Mesendoderm (in vitro differentiated cells): ENCODE measurements around the gene SEPTIN8.

Experiments used
- DNase-seq: peaks from one replicate; pipeline ENCODE4 v3.0.0; 2013
- H2AK5ac ChIP-seq: 2 replicates; pipeline ENCODE4 v1.6.1; 2013; ENCODE audit warnings: low read length, inconsistent platforms
- H2BK120ac ChIP-seq: 2 replicates; pipeline ENCODE4 v1.6.1; 2013; ENCODE audit warnings: low read depth, mild to moderate bottlenecking, low read length, moderate library complexity, mixed read lengths
- H2BK15ac ChIP-seq: replicated peaks from 2 replicates; pipeline ENCODE4 v1.6.1; 2013; ENCODE audit warnings: low read depth, mild to moderate bottlenecking, moderate library complexity
- H2BK5ac ChIP-seq: 2 replicates; pipeline ENCODE4 v1.6.1; 2013; ENCODE audit warnings: low read length, inconsistent platforms
- H3K18ac ChIP-seq: 2 replicates; pipeline ENCODE4 v1.6.1; 2013; ENCODE audit warnings: mild to moderate bottlenecking, low read length, mixed read lengths
- H3K23ac ChIP-seq: one replicate; pipeline ENCODE4 v1.6.1; 2013; ENCODE audit warnings: low read length
- H3K27ac ChIP-seq: 2 replicates; pipeline ENCODE4 v1.5.1; 2013; ENCODE audit warnings: low read depth, mild to moderate bottlenecking, inconsistent platforms, low read length, moderate library complexity
- H3K27me3 ChIP-seq: 2 replicates; pipeline ENCODE4 v1.6.1; 2013; ENCODE audit warnings: low read length, control low read depth, mild to moderate bottlenecking, inconsistent platforms; ENCODE audit not compliant: insufficient read depth, poor library complexity
- H3K36me3 ChIP-seq: 2 replicates; pipeline ENCODE4 v1.6.1; 2013; ENCODE audit warnings: low read length, inconsistent platforms; ENCODE audit not compliant: control insufficient read depth, insufficient read depth
- H3K4ac ChIP-seq: one replicate; pipeline ENCODE4 v1.6.1; 2013; ENCODE audit warnings: low read depth, mild to moderate bottlenecking, low read length, moderate library complexity
- H3K4me1 ChIP-seq: 2 replicates; pipeline ENCODE4 v1.6.1; 2013; ENCODE audit warnings: low read depth, low read length, inconsistent platforms; ENCODE audit not compliant: control insufficient read depth
- H3K4me2 ChIP-seq: 2 replicates; pipeline ENCODE4 v1.6.1; 2013; ENCODE audit warnings: low read length
- H3K4me3 ChIP-seq: 2 replicates; pipeline ENCODE4 v1.5.1; 2013; ENCODE audit warnings: mild to moderate bottlenecking, low read length
- H3K56ac ChIP-seq: one replicate; pipeline ENCODE4 v1.6.1; 2013; ENCODE audit warnings: low read length
- H3K79me1 ChIP-seq: 2 replicates; pipeline ENCODE4 v1.6.1; 2013; ENCODE audit warnings: low read length, inconsistent platforms
- H3K79me2 ChIP-seq: 2 replicates; pipeline ENCODE4 v1.6.1; 2013; ENCODE audit warnings: mild to moderate bottlenecking, low read length; ENCODE audit not compliant: control insufficient read depth, insufficient read depth
- H3K9ac ChIP-seq: 2 replicates; pipeline ENCODE4 v1.6.1; 2013; ENCODE audit warnings: low read length, inconsistent platforms
- H4K5ac ChIP-seq: one replicate; pipeline ENCODE4 v1.6.1; 2013; ENCODE audit warnings: low read length
- H4K8ac ChIP-seq: one replicate; pipeline ENCODE4 v1.6.1; 2013; ENCODE audit warnings: low read depth, mild to moderate bottlenecking, control low read depth, low read length, moderate library complexity
- WGBS: extraction: QIAGEN DNeasy Blood & Tissue Kit; methylation state at CpG from one replicate; pipeline ENCODE4 v1.1.7; 2013; ENCODE audit warnings: low lambda C conversion rate, missing lambda C conversion rate; ENCODE audit not compliant: insufficient coverage; ENCODE audit errors: extremely low coverage; 5-methylcytosine and 5-hydroxymethylcytosine counted together

Gene SEPTIN8

DNA sequence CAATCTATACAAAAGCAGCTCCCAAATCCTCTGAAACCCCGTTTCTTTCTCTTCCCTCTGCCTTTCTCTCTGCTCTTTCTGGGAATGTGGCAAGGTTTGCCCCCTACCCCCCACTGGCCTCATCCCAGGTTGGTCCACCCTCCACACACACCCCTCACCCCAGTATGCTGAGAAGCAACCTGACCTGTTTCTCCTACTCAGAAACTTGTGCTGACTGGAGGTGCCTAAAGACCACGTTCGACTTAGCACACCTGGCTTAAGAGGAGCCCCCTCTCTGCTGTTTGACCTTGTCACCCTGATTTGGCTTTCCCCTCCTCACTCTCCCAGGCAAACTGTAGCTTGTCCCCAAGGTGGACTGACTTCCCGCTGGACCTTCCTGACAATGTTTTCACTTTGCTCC is 1.1 kb upstream of the SEPTIN8 start:
- no peak for DNase-seq
- Histone ChIP-seq H2BK120ac (no peak overlapping the region), H3K23ac (no peak overlapping the region), H3K4ac (no peak overlapping the region), H3K4me2 (no peak overlapping the region), H2AK5ac (no peak overlapping the region), H3K27me3 (peaks cover 9% of the 10 kb centered on the region), H4K8ac (no peak overlapping the region), H3K4me1 (peaks cover 3% of the 10 kb centered on the region), H3K18ac (no peak overlapping the region), H3K79me2 (no peaks in the 10 kb centered on the region), H3K36me3 (no peaks in the 10 kb centered on the region), H3K4me3 (no peak overlapping the region), H3K9ac (peak overlapping the region; percentile 65), H3K79me1 (no peaks in the 10 kb centered on the region), H3K27ac (no peak overlapping the region), H4K5ac (no peak overlapping the region), H3K56ac (no peak overlapping the region), H2BK5ac (no peak overlapping the region), H2BK15ac (no peak overlapping the region)
- WGBS = no CpG with 5 or more reads among the region's 4 CpGs

DNA sequence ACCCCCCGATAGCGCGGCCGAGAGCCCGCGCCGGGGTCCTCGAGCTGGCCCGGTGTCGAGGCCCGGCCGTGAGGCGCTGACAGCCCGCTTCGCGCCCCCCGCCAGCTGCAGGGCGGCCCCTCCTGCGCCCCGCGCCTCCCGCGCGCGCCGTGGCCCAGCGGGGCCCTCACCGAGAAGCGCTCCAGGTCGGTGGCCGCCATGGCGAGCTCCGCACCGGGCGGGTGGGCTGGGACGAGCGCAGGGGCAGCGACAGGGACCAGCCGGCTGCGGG is 166 bp downstream of the SEPTIN8 start:
- Histone ChIP-seq H3K36me3 (no peaks in the 10 kb centered on the region), H3K9ac (peak overlapping the region; percentile 65), H4K8ac (no peak overlapping the region), H2BK5ac (no peak overlapping the region), H3K79me1 (no peaks in the 10 kb centered on the region), H3K4me1 (peaks cover 3% of the 10 kb centered on the region), H2AK5ac (no peak overlapping the region), H3K23ac (no peak overlapping the region), H2BK15ac (no peak overlapping the region), H2BK120ac (no peak overlapping the region), H3K27me3 (peaks cover 9% of the 10 kb centered on the region), H3K4me3 (peak overlapping the region; percentile 29), H3K56ac (peak overlapping the region; percentile 90), H4K5ac (no peak overlapping the region), H3K4ac (no peak overlapping the region), H3K27ac (no peak overlapping the region), H3K4me2 (peak overlapping the region; percentile 6), H3K18ac (peak overlapping the region; percentile 62), H3K79me2 (no peaks in the 10 kb centered on the region)
- no peak for DNase-seq
- no CpG with 5 or more reads among the region's 40 CpGs for WGBS

DNA sequence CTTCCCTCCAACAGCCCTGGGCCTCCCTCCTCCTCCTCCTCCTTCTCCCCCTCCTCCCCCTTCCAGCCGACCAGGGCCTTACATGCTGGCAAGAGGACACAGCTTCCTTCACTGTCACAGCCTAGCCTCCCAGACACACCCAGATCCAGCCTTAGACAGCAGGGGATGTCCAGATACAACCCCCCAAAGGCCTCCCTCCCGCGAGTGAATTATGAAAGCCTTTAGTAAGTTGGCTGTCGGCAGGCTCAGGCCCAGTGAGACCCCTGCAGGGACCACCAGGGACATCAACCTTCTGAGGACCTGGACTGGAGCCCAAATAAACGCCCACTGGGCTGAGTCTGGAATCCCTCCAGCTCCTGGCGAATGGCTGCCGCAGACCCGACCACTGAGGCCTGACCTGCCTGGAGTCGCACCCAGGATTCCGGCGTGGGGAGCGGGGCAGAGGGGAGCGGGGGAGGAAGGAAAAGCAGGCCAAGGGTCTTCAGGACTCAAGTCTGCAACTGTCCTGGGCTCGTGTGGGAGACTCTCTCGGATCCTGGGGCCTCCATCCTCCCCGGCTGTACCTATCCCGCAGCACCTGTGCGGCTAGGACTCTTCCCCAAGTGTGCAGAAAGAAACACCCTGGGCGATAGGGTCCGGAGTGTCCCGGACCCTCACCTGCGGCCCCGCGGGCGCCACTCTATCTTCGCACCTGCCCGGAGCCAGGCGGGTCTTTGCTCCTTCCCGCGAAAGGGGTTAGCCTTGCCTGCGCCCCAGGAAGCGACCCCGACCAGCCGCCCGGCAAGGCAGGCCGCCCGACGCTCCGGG is 705 bp downstream of the SEPTIN8 start:
- Histone ChIP-seq H3K18ac (peak overlapping the region; percentile 62), H2BK120ac (no peak overlapping the region), H3K36me3 (no peaks in the 10 kb centered on the region), H3K4ac (no peak overlapping the region), H2BK5ac (no peak overlapping the region), H4K5ac (no peak overlapping the region), H3K56ac (peak overlapping the region; percentile 90), H3K27me3 (peaks cover 9% of the 10 kb centered on the region), H4K8ac (no peak overlapping the region), H3K4me3 (peak overlapping the region; percentile 29), H3K4me1 (peaks cover 3% of the 10 kb centered on the region), H3K9ac (peak overlapping the region; percentile 65), H3K4me2 (peak overlapping the region; percentile 6), H2BK15ac (no peak overlapping the region), H3K79me2 (no peaks in the 10 kb centered on the region), H3K79me1 (no peaks in the 10 kb centered on the region), H2AK5ac (no peak overlapping the region), H3K27ac (no peak overlapping the region), H3K23ac (no peak overlapping the region)
- WGBS = no CpG with 5 or more reads among the region's 39 CpGs
- peak; percentile 41 for DNase-seq

DNA sequence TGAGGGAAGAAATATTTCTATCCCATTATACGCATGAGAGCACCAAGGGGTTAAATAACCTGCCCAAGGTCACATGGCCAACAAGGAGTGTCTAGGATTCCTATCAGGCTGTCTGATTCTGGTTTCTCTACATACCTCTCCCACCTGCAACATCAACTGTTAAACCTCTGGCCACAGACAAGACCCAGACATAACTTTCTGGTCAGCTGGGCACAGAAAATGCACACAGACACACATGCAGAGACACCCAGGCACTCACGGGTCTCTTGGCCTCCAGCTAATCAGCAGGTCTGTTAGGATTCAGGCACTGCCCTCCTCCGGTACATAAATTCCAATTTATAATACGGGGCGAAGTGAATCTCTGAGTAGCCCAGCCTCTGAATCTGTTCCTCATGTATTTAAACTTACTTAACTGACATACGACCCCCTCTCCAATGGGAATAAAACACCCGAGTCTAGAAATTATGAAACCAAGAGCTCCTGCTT is 1.5 kb downstream of the SEPTIN8 start:
- Histone ChIP-seq H3K4me1 (peaks cover 3% of the 10 kb centered on the region), H3K79me2 (no peaks in the 10 kb centered on the region), H3K79me1 (no peaks in the 10 kb centered on the region), H4K5ac (no peak overlapping the region), H3K27me3 (peaks cover 9% of the 10 kb centered on the region), H2BK5ac (no peak overlapping the region), H2BK15ac (no peak overlapping the region), H3K27ac (no peak overlapping the region), H3K56ac (no peak overlapping the region), H3K4ac (no peak overlapping the region), H3K18ac (no peak overlapping the region), H3K36me3 (no peaks in the 10 kb centered on the region), H3K4me2 (no peak overlapping the region), H3K23ac (no peak overlapping the region), H3K4me3 (no peak overlapping the region), H4K8ac (no peak overlapping the region), H2BK120ac (no peak overlapping the region), H2AK5ac (no peak overlapping the region), H3K9ac (no peak overlapping the region)
- DNase-seq = no peak
- WGBS = no CpG with 5 or more reads among the region's 7 CpGs

DNA sequence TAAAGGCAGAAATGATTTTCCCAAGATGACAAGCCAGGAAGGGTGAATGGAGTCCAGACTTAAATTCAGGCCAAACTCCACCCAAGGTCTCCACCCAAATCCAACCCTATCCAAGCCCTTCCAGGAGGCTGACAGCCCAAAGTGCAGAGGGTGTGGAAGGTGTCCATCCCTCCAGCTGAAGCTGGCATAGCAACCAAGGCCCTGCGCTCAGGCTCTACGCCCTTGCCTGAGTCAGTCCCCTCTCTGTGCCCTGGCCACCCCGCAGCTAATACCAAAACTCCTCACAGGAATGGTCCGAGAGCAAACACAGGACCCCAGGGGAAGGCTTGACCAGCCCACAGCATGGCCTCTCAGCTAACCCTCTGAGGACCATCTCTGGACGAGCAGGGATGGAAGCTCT is 2.1 kb downstream of the SEPTIN8 start:
- Histone ChIP-seq H2BK120ac (no peak overlapping the region), H3K27ac (no peak overlapping the region), H2BK15ac (no peak overlapping the region), H2BK5ac (no peak overlapping the region), H2AK5ac (no peak overlapping the region), H3K27me3 (peaks cover 9% of the 10 kb centered on the region), H3K4me2 (no peak overlapping the region), H3K56ac (no peak overlapping the region), H3K36me3 (no peaks in the 10 kb centered on the region), H3K9ac (no peak overlapping the region), H3K4me1 (peaks cover 3% of the 10 kb centered on the region), H3K4ac (no peak overlapping the region), H4K5ac (no peak overlapping the region), H3K4me3 (no peak overlapping the region), H3K23ac (no peak overlapping the region), H3K18ac (no peak overlapping the region), H3K79me2 (no peaks in the 10 kb centered on the region), H3K79me1 (no peaks in the 10 kb centered on the region), H4K8ac (no peak overlapping the region)
- WGBS = no CpG with 5 or more reads among the region's 5 CpGs
- no peak for DNase-seq

DNA sequence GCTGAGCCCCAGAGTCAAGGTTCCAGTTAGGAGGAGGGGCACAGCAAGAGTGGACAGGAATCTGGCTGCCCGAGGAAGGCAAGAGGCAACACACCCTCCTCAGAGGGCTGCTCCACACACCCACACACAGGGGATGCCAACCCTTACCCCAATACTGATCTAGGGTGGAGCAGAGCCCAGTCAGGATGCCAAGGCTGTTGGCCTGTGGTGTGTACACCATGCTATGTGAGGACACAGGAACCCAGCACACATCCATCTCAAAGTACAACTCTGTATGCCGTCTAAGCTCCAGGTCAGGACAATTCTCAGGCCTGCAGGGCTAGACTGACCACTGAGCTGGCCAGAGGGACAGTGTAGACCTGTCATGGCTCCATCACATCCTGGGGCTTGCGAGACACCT is 2.6 kb downstream of the SEPTIN8 start:
- Histone ChIP-seq H3K9ac (no peak overlapping the region), H3K23ac (no peak overlapping the region), H3K79me1 (no peaks in the 10 kb centered on the region), H2BK120ac (no peak overlapping the region), H3K79me2 (no peaks in the 10 kb centered on the region), H2AK5ac (no peak overlapping the region), H4K5ac (no peak overlapping the region), H3K4me3 (no peak overlapping the region), H3K27me3 (peaks cover 9% of the 10 kb centered on the region), H3K4ac (no peak overlapping the region), H2BK15ac (no peak overlapping the region), H3K56ac (peak overlapping the region; percentile 20), H2BK5ac (no peak overlapping the region), H3K27ac (no peak overlapping the region), H3K4me2 (no peak overlapping the region), H3K4me1 (peaks cover 3% of the 10 kb centered on the region), H3K36me3 (no peaks in the 10 kb centered on the region), H4K8ac (no peak overlapping the region), H3K18ac (no peak overlapping the region)
- WGBS = no CpG with 5 or more reads among the region's 3 CpGs
- DNase-seq = no peak
